ENCODE results near the gene PRRT2. TPM values are rescaled to one million over a fixed set of nuclear protein-coding genes. Genes with fewer than 3 reads are reported as not detected.

PRRT2 gene
- total RNA-seq (2022; extraction: Qiagen RNA extraction; ENCODE audit: low read depth): 0.27 to 0.52 TPM (median 0.33 TPM) in 5 replicates

DNA sequence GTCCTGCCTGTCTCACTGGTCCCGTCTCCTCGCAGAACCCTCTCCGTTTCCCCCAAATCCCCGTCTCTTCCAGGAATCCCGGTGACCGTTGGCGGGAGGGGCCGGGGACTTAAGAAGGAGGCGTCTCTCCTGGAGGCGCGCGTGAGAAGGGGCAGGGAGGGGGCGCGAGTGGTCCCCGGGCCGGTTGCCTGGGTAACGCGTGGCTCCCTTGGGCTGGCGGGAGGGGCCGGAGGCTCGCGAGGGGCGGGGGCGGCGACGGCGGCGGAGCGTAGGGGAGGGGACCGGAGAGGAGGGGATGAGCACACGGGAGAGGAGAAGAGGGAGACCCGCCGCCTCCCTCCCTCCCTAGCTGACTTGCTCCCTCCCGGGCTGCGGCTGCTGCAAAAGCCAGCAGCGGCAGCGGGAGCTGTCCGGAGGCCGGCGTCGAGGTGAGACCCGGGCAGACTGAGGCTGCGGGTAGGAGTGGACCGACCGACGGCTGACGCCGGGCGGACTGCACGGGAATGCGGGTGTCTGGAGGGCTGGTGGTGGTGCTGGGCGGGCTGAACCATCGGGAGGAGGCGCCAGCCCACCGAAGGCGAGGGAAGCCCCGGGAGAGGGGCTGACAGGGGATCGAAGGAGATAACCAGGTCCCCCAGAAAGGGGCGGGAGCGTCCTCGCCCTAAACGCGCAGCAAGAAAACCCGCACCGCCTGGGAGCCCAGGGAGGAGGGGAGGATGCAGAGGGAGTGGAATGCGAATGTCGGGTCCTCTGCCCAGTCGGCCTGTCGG is at the start of gene PRRT2:
PRRT2 (plus strand) TSS at position 298 of the 770 bp plus-strand sequence. CDS start 862 bp downstream, outside the sequence.

GRCh38 chr16:29777576-29778350 is 34.2 kb upstream of the PRRT2 start, which contains the start of gene ZG16:
ZG16 (plus strand) TSS chr16:29778256; CDS start chr16:29779267, 1,011 bp downstream.

GRCh38 chr16:29790183-29790948 is 21.6 kb upstream of the PRRT2 start, which contains the start of gene KIF22:
KIF22 (plus strand) TSS chr16:29790751; CDS start chr16:29790760, 9 bp downstream.

GRCh38 chr16:29806099-29806579 is 5.9 kb upstream of the PRRT2 start, which contains the start of gene MAZ:
MAZ (plus strand) TSS chr16:29806529; CDS start chr16:29806702, 173 bp downstream.

GRCh38 chr16:29815793-29816693 is 4.0 kb downstream of the PRRT2 start, which contains the start of gene PAGR1:
PAGR1 (plus strand) TSS chr16:29816152; CDS start chr16:29816526, 374 bp downstream.

GRCh38 chr16:29820271-29820701 is 8.3 kb downstream of the PRRT2 start, which contains the start of gene MVP:
MVP (plus strand) TSS chr16:29820462; CDS start chr16:29830550, 10,088 bp downstream.

GRCh38 chr16:29862884-29863668 is 51.1 kb downstream of the PRRT2 start, which contains the start of gene CDIPT:
CDIPT (minus strand) TSS chr16:29863226; CDS start chr16:29862857, 369 bp downstream.

Other genes starting within 250 kb of the PRRT2 start
- 0.08 TPM in 1 of 5 replicates, not detected in the others for gene SPN, start 148.9 kb upstream of the PRRT2 start, total RNA-seq (2022; extraction: Qiagen RNA extraction; ENCODE audit: low read depth)
- 0.31 to 1.1 TPM (median 0.87 TPM) in 5 replicates for gene QPRT, start 133.0 kb upstream of the PRRT2 start, total RNA-seq (2022; extraction: Qiagen RNA extraction; ENCODE audit: low read depth)
- not detected in 5 replicates for gene C16orf54, start 66.2 kb upstream of the PRRT2 start, total RNA-seq (2022; extraction: Qiagen RNA extraction; ENCODE audit: low read depth)
- gene ZG16, start 33.9 kb upstream of the PRRT2 start, total RNA-seq (2022; extraction: Qiagen RNA extraction; ENCODE audit: low read depth): not detected in 5 replicates
- gene KIF22, start 21.4 kb upstream of the PRRT2 start, total RNA-seq (2022; extraction: Qiagen RNA extraction; ENCODE audit: low read depth): 73.9 to 96.4 TPM (median 95.6 TPM) in 5 replicates
- gene MAZ, start 5.7 kb upstream of the PRRT2 start, total RNA-seq (2022; extraction: Qiagen RNA extraction; ENCODE audit: low read depth): 140 to 181 TPM (median 172 TPM) in 5 replicates
- gene PAGR1, start 4.0 kb downstream of the PRRT2 start, total RNA-seq (2022; extraction: Qiagen RNA extraction; ENCODE audit: low read depth): 35.0 to 50.8 TPM (median 46.6 TPM) in 5 replicates
- gene MVP, start 8.3 kb downstream of the PRRT2 start, total RNA-seq (2022; extraction: Qiagen RNA extraction; ENCODE audit: low read depth): 99.3 to 146 TPM (median 135 TPM) in 5 replicates
- 47.4 to 106 TPM (median 95.8 TPM) in 5 replicates for gene CDIPT, start 51.0 kb downstream of the PRRT2 start, total RNA-seq (2022; extraction: Qiagen RNA extraction; ENCODE audit: low read depth)
- 11.0 to 24.3 TPM (median 19.9 TPM) in 5 replicates for gene SEZ6L2, start 87.4 kb downstream of the PRRT2 start, total RNA-seq (2022; extraction: Qiagen RNA extraction; ENCODE audit: low read depth)
- 12.4 to 27.0 TPM (median 23.7 TPM) in 5 replicates for gene ASPHD1, start 88.3 kb downstream of the PRRT2 start, total RNA-seq (2022; extraction: Qiagen RNA extraction; ENCODE audit: low read depth)
- 9.3 to 20.1 TPM (median 15.0 TPM) in 5 replicates for gene KCTD13, start 114.0 kb downstream of the PRRT2 start, total RNA-seq (2022; extraction: Qiagen RNA extraction; ENCODE audit: low read depth)
- gene TMEM219, start 149.9 kb downstream of the PRRT2 start, total RNA-seq (2022; extraction: Qiagen RNA extraction; ENCODE audit: low read depth): 72.2 to 98.5 TPM (median 97.9 TPM) in 5 replicates
- gene TAOK2, start 161.7 kb downstream of the PRRT2 start, total RNA-seq (2022; extraction: Qiagen RNA extraction; ENCODE audit: low read depth): 16.9 to 36.1 TPM (median 34.3 TPM) in 5 replicates
- gene HIRIP3, start 183.4 kb downstream of the PRRT2 start, total RNA-seq (2022; extraction: Qiagen RNA extraction; ENCODE audit: low read depth): 9.6 to 19.0 TPM (median 14.5 TPM) in 5 replicates
- 101 to 119 TPM (median 109 TPM) in 5 replicates for gene INO80E, start 184.0 kb downstream of the PRRT2 start, total RNA-seq (2022; extraction: Qiagen RNA extraction; ENCODE audit: low read depth)
- gene DOC2A, start 198.8 kb downstream of the PRRT2 start, total RNA-seq (2022; extraction: Qiagen RNA extraction; ENCODE audit: low read depth): 0.88 to 3.5 TPM (median 2.5 TPM) in 5 replicates
- not detected in 5 replicates for gene C16orf92, start 211.0 kb downstream of the PRRT2 start, total RNA-seq (2022; extraction: Qiagen RNA extraction; ENCODE audit: low read depth)
- 0.26 to 0.56 TPM (median 0.36 TPM) in 4 of 5 replicates, not detected in the other for gene TLCD3B, start 219.1 kb downstream of the PRRT2 start, total RNA-seq (2022; extraction: Qiagen RNA extraction; ENCODE audit: low read depth)

All from A549 treated with ZK216348 at 1 μM for 4 hours (cell line).